Islet of Langerhans (tissue), 1 donor: ENCODE measurements around the gene FER.
A peak's percentile ranks its signal among the peaks of the same experiment; 100 is the strongest.
"Not testable (repeated sequence)": the region's sequence is repeated elsewhere in the genome, so short reads cannot be mapped to it uniquely, and the experiment has no call there.

Experiments used
- FAIRE-seq: peaks from one replicate; lab custom pipeline; 2011; peaks lifted over from hg19 to GRCh38; lab: Jason Lieb, UNC

FER gene

GRCh38 chr5:109125755-109126429 lies 378.2 kb downstream of the FER start:
- FAIRE-seq, result no peak

- no peak for FAIRE-seq
Measured at GRCh38 chr5:109126481-109126880, 378.8 kb downstream of the FER start.

GRCh38 chr5:109136906-109137305 lies 389.2 kb downstream of the FER start:
- no peak for FAIRE-seq

GRCh38 chr5:109141222-109142200 lies 393.8 kb downstream of the FER start:
- FAIRE-seq, result no peak

- FAIRE-seq, result no peak
Measured at GRCh38 chr5:109143031-109143430, 395.3 kb downstream of the FER start.

- no peak for FAIRE-seq
Measured at GRCh38 chr5:109145139-109145538, 397.4 kb downstream of the FER start.

- FAIRE-seq, result no peak
Measured at GRCh38 chr5:109146591-109146990, 398.9 kb downstream of the FER start.

GRCh38 chr5:109152565-109152964 lies 404.9 kb downstream of the FER start:
- FAIRE-seq, result no peak

- no peak for FAIRE-seq
Measured at GRCh38 chr5:109155625-109156024, 407.9 kb downstream of the FER start.

GRCh38 chr5:109156885-109157284 lies 409.2 kb downstream of the FER start:
- no peak for FAIRE-seq

- FAIRE-seq, result no peak
Measured at GRCh38 chr5:109160468-109160867, 412.8 kb downstream of the FER start.

- peak; percentile 33 for FAIRE-seq
Measured at GRCh38 chr5:109161914-109162683, 414.4 kb downstream of the FER start.

GRCh38 chr5:109163336-109163735 lies 415.6 kb downstream of the FER start:
- FAIRE-seq, result no peak

- no peak for FAIRE-seq
Measured at GRCh38 chr5:109164001-109164400, 416.3 kb downstream of the FER start.

GRCh38 chr5:109167586-109167985 lies 419.9 kb downstream of the FER start:
- no peak for FAIRE-seq

GRCh38 chr5:109168151-109168550 lies 420.5 kb downstream of the FER start:
- no peak for FAIRE-seq

- no peak for FAIRE-seq
Measured at GRCh38 chr5:109170629-109171350, 423.1 kb downstream of the FER start.

- FAIRE-seq, result not testable (repeated sequence)
Measured at GRCh38 chr5:109171437-109172073, 423.9 kb downstream of the FER start.

GRCh38 chr5:109173036-109173794 lies 425.5 kb downstream of the FER start:
- FAIRE-seq, result no peak

GRCh38 chr5:109177227-109177626 lies 429.5 kb downstream of the FER start:
- no peak for FAIRE-seq

- FAIRE-seq, result no peak
Measured at GRCh38 chr5:109177782-109178181, 430.1 kb downstream of the FER start.
